GM21619 (cell line): ENCODE results near the gene LEFTY2.
A peak's percentile ranks its signal among the peaks of the same experiment; 100 is the strongest.
"Not testable (repeated sequence)": the region's sequence is repeated elsewhere in the genome, so short reads cannot be mapped to it uniquely, and the experiment has no call there.

Experiments used
- ATAC-seq: cut with Tn5 transposase; IDR thresholded peaks from one replicate; pipeline ENCODE4 v1.9.1; 2021; ENCODE audit not compliant: unreplicated experiment

Gene LEFTY2

GRCh38 chr1:225908013-225908640 lies 32.9 kb downstream of the LEFTY2 start:
- ATAC-seq: no peak

GRCh38 chr1:225907341-225907740 lies 33.7 kb downstream of the LEFTY2 start:
- ATAC-seq: no peak

GRCh38 chr1:225906467-225906866 lies 34.6 kb downstream of the LEFTY2 start:
- ATAC-seq: no peak

GRCh38 chr1:225903623-225904022 lies 37.4 kb downstream of the LEFTY2 start:
- no peak for ATAC-seq

GRCh38 chr1:225899044-225899925 lies 41.7 kb downstream of the LEFTY2 start:
- no peak for ATAC-seq

- no peak for ATAC-seq
These were observed 43.2 kb downstream of the LEFTY2 start for GRCh38 chr1:225897595-225898514.

- peak; percentile 100 for ATAC-seq
These were observed 44.0 kb downstream of the LEFTY2 start for GRCh38 chr1:225896937-225897549.

- ATAC-seq: no peak
These were observed 44.5 kb downstream of the LEFTY2 start for GRCh38 chr1:225896494-225896893.

- ATAC-seq: no peak
These were observed 48.7 kb downstream of the LEFTY2 start for GRCh38 chr1:225892307-225892706.

GRCh38 chr1:225891229-225891972 lies 49.6 kb downstream of the LEFTY2 start:
- no peak for ATAC-seq

- no peak for ATAC-seq
These were observed 50.4 kb downstream of the LEFTY2 start for GRCh38 chr1:225890346-225891228.

GRCh38 chr1:225889743-225890142 lies 51.3 kb downstream of the LEFTY2 start:
- no peak for ATAC-seq

GRCh38 chr1:225888898-225889601 lies 52.0 kb downstream of the LEFTY2 start, which contains the start of gene LEFTY1:
Gene LEFTY1, minus strand, starts transcription at chr1:225889146. Its CDS starts 80 bp downstream, at chr1:225889066.
- ATAC-seq: no peak

- ATAC-seq: no peak
These were observed 52.6 kb downstream of the LEFTY2 start for GRCh38 chr1:225888289-225888897.

GRCh38 chr1:225887554-225888288 lies 53.3 kb downstream of the LEFTY2 start:
- ATAC-seq: not testable (repeated sequence)

GRCh38 chr1:225887030-225887314 lies 54.0 kb downstream of the LEFTY2 start:
- ATAC-seq: no peak
